ENCODE measurements around the gene PP2D1.
"Not testable (repeated sequence)": the region's sequence is repeated elsewhere in the genome, so short reads cannot be mapped to it uniquely, and the experiment has no call there.

Gene PP2D1

GRCh38 chr3:19967812-19968211 is 44.3 kb downstream of the PP2D1 start:
- Mint-ChIP-seq H3K27ac (no peak overlapping the region), H3K9me3 (peaks cover 0 to 5% of the 10 kb centered on the region in 2 donors), H3K27me3 (no peaks in the 10 kb centered on the region), H3K4me1 (peaks cover 15 to 43% of the 10 kb centered on the region in 2 donors), H3K4me3 (no peak overlapping the region), H3K36me3 (peaks cover 22 to 44% of the 10 kb centered on the region in 2 donors)
- ATAC-seq (replicated peaks) (no peak), DNase-seq (no peak)

GRCh38 chr3:19967208-19967607 is 44.9 kb downstream of the PP2D1 start:
- Mint-ChIP-seq H3K36me3 (peaks cover 22 to 39% of the 10 kb centered on the region in 2 donors), H3K4me1 (peaks cover 15 to 45% of the 10 kb centered on the region in 2 donors), H3K9me3 (peaks cover 0 to 5% of the 10 kb centered on the region in 2 donors), H3K4me3 (no peak overlapping the region), H3K27me3 (no peaks in the 10 kb centered on the region), H3K27ac (no peak overlapping the region)
- ATAC-seq (replicated peaks) (no peak), DNase-seq (no peak)

DNA sequence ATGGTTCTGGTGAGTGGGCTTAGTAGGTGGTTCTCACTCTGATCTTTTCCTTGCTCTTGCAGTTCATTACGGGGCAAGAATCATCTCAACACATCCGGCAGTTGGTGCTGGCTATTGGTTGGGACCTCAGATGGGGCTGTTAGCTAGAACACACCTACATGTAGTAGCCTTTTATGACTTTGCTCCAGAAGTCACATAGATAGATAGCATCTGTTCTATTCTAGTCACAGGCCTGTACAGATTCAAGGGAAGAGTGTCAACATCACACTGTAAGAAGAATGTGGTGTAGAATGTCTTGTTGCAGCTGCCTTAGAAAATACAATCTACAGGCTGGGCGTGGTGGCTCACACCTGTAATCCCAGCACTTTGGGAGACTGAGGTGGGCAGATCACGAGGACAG is 50.1 kb downstream of the PP2D1 start:
- ATAC-seq (replicated peaks) = no peak
- DNase-seq = no peak
- Mint-ChIP-seq H3K36me3 (peaks cover 28 to 45% of the 10 kb centered on the region in 2 donors), H3K9me3 (peaks cover 0 to 5% of the 10 kb centered on the region in 2 donors), H3K27ac (no peak overlapping the region), H3K4me1 (peaks cover 23 to 77% of the 10 kb centered on the region in 2 donors), H3K27me3 (no peaks in the 10 kb centered on the region), H3K4me3 (no peak overlapping the region)

GRCh38 chr3:19960696-19961095 is 51.4 kb downstream of the PP2D1 start:
- Mint-ChIP-seq H3K27me3 (no peaks in the 10 kb centered on the region), H3K27ac (no peak overlapping the region), H3K4me3 (no peak overlapping the region), H3K9me3 (no peaks in the 10 kb centered on the region), H3K36me3 (peaks cover 24 to 41% of the 10 kb centered on the region in 2 donors), H3K4me1 (peaks cover 19 to 75% of the 10 kb centered on the region in 2 donors)
- peak in 1 of 2 donors; percentile 29 for ATAC-seq (replicated peaks)
- no peak for DNase-seq

DNA sequence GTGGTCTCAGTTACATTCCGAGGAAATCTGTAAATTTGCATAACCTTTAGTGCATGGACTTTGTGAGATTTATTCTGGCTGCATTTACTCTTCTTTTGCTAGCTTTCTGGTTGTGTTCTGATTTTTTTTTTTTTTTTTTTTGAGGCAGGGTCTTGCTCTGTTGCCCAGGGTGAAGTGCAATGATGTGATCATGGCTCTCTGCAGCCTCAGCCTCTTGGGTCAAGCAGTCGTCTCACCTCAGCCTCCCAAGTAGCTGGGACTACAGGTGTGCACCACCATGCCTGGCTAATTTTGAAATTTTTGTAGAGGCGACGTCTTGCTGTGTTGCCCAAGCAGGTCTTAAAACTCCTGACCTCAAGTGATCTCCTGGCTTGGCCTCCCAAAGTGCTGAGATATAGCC is 52.6 kb downstream of the PP2D1 start:
- no peaks in the 10 kb centered on the region for H3K27me3 Mint-ChIP-seq
- peaks cover 27 to 42% of the 10 kb centered on the region in 2 donors for H3K36me3 Mint-ChIP-seq
- peaks cover 20 to 71% of the 10 kb centered on the region in 2 donors for H3K4me1 Mint-ChIP-seq
- ATAC-seq (replicated peaks) (no peak), DNase-seq (no peak)
- H3K27ac Mint-ChIP-seq = no peak overlapping the region
- H3K4me3 Mint-ChIP-seq = no peak overlapping the region
- no peaks in the 10 kb centered on the region for H3K9me3 Mint-ChIP-seq

GRCh38 chr3:19957354-19957753 is 54.7 kb downstream of the PP2D1 start:
- not testable (repeated sequence) for ATAC-seq (replicated peaks); DNase-seq; H3K4me3 Mint-ChIP-seq; H3K27ac Mint-ChIP-seq; H3K9me3 Mint-ChIP-seq; H3K27me3 Mint-ChIP-seq
- Mint-ChIP-seq H3K4me1 (peaks cover 18 to 56% of the 10 kb centered on the region in 2 donors), H3K36me3 (peaks cover 29 to 39% of the 10 kb centered on the region in 2 donors)

DNA sequence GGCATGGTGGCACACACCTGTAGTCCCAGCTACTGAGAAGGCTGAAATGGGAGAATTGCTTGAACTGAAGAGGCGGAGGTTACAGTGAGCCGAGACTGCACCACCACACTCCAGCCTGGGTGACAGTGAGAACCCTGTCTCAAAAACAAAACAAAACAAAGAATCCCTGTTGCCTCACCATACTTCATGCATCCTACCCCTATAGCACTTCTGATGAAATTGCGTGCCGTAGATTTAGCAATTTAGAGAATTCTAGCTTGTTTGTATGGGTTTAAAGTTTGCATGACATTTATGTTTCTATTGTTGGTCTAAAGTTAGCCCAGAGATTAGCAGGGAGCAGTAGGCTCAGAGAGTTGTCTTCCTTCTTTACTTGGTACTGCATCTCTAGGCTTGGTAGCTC is 57.4 kb downstream of the PP2D1 start:
- H3K4me1 Mint-ChIP-seq = peaks cover 17 to 40% of the 10 kb centered on the region in 2 donors
- no peak for DNase-seq
- no peak for ATAC-seq (replicated peaks)
- H3K36me3 Mint-ChIP-seq = peaks cover 25 to 33% of the 10 kb centered on the region in 2 donors
- H3K9me3 Mint-ChIP-seq = no peaks in the 10 kb centered on the region
- no peaks in the 10 kb centered on the region for H3K27me3 Mint-ChIP-seq
- H3K4me3 Mint-ChIP-seq = no peak overlapping the region
- no peak overlapping the region for H3K27ac Mint-ChIP-seq

- Mint-ChIP-seq H3K4me3 (no peak overlapping the region), H3K27me3 (no peaks in the 10 kb centered on the region)
Observed at GRCh38 chr3:19950316-19950715, 61.7 kb downstream of the PP2D1 start.

GRCh38 chr3:19948226-19948591 is 63.9 kb downstream of the PP2D1 start:
- Mint-ChIP-seq H3K36me3 (peaks cover 4 to 15% of the 10 kb centered on the region in 2 donors), H3K4me1 (peaks cover 12 to 31% of the 10 kb centered on the region in 2 donors), H3K27ac (peak overlapping the region; percentile 96), H3K27me3 (no peaks in the 10 kb centered on the region), H3K4me3 (peak overlapping the region; percentile 87 to 90), H3K9me3 (no peaks in the 10 kb centered on the region)
- no peak for DNase-seq
- no peak for ATAC-seq (replicated peaks)

More at GRCh38 chr3:19950316-19950715, 61.7 kb downstream of the PP2D1 start:
- H3K36me3 Mint-ChIP-seq = peaks cover 12 to 21% of the 10 kb centered on the region in 2 donors
- ATAC-seq (replicated peaks) = no peak
- peaks cover 13 to 31% of the 10 kb centered on the region in 2 donors for H3K4me1 Mint-ChIP-seq
- H3K27ac Mint-ChIP-seq = no peak overlapping the region
- no peaks in the 10 kb centered on the region for H3K9me3 Mint-ChIP-seq
- DNase-seq = no peak

GRCh38 chr3:19947549-19948225 is 64.4 kb downstream of the PP2D1 start:
- Mint-ChIP-seq H3K4me1 (peaks cover 12 to 31% of the 10 kb centered on the region in 2 donors), H3K27me3 (no peaks in the 10 kb centered on the region), H3K9me3 (no peaks in the 10 kb centered on the region), H3K27ac (peak overlapping the region; percentile 96), H3K36me3 (peaks cover 4 to 15% of the 10 kb centered on the region in 2 donors), H3K4me3 (peak overlapping the region; percentile 87 to 90)
- peak; percentile 43 for DNase-seq
- ATAC-seq (replicated peaks) = peak; percentile 17 to 24

DNA sequence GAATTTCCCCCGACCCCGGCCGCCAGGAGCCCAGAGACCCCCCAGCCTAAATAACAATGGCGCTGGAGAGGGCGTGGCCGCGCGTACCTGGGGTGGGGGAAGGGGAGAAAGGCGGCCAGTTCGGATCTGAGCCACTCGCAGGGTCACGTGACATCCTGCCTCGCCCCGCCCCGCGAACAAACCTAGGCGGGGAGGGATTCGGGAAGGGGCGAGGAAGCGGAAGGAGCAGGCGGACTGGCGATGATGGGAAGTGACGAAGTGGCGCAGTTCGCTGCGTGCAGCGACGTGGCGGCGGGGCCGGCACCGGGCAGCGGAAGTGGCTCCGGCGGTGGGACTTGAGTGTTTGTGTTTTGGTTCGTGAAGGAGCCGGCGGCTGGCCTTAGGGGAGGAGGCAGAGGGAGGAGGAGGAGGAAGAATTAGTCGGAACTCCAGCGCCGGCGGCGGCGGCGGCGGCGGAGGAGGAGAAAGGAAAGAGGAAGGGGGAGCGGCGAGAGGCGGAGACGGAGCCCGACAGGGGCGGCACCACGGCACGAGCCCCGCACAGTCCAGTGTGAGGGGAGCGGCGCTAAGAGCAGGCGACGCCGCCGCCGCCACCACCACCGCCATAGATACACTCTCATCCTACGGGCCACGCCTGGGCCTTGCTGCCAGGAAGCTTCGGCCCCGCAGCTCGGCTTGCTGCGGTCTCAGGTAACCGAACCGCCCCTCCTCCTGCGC is 65.1 kb downstream of the PP2D1 start, which contains the start of gene RAB5A:
Gene RAB5A (plus strand): TSS at position 266 of the 717 bp plus-strand sequence. CDS start 3,802 bp downstream, outside the sequence.
- Mint-ChIP-seq H3K36me3 (peaks cover 4 to 15% of the 10 kb centered on the region in 2 donors), H3K27ac (peak within 1 kb of the TSS; percentile 96), H3K27me3 (no peaks in the 10 kb centered on the region), H3K9me3 (no peaks in the 10 kb centered on the region), H3K4me3 (peak within 1 kb of the TSS; percentile 87 to 90), H3K4me1 (peaks cover 12 to 29% of the 10 kb centered on the region in 2 donors)
- ATAC-seq (replicated peaks) = peak; percentile 90 to 92
- DNase-seq = peak; percentile 99

DNA sequence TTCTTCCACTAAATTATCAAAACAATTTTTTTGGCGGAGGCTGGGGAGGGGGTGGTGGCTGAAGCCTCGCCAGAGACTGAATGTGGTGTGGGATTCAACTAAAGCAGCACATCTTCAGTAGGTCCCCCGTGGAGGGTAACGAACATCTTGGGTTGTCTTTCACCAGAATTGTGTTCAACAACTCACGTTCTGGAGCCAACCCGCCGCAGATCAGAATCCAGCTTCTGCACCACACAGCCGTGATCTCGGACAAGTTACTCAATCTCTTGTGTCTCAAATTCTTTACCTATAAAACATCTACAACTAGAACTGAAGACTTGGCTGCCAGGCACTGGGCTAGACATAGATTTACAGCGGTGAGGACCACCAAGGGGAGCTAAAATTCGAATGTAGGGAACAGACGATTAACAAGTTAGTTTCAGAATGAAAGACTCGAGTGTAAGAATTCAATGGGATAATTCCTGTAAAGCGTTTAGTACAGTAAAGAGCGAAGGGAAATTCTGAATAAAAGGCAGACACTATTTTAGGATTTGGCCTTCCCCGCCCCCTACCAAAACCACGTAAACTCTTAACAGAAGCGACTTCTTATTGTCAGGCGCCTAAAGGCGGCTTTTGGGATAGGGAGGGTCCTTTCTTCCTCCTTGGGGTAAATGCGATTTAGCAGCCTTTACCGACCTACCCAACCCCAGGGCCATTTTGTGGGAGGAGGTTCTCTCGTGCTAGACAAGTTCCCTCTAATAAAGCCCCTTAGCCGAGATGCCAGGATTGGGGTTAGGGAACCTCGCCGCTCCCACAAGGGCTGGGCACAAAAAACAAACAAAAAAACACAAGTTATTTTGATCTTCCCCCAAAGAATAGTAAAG is 65.9 kb downstream of the PP2D1 start:
- H3K4me1 Mint-ChIP-seq = peaks cover 8 to 23% of the 10 kb centered on the region in 2 donors
- H3K36me3 Mint-ChIP-seq = peaks cover 0 to 10% of the 10 kb centered on the region in 2 donors
- H3K4me3 Mint-ChIP-seq = peak overlapping the region; percentile 87 to 90
- ATAC-seq (replicated peaks) (peak; percentile 10 to 20), DNase-seq (no peak)
- peak overlapping the region; percentile 96 for H3K27ac Mint-ChIP-seq
- H3K9me3 Mint-ChIP-seq = no peaks in the 10 kb centered on the region
- no peaks in the 10 kb centered on the region for H3K27me3 Mint-ChIP-seq

DNA sequence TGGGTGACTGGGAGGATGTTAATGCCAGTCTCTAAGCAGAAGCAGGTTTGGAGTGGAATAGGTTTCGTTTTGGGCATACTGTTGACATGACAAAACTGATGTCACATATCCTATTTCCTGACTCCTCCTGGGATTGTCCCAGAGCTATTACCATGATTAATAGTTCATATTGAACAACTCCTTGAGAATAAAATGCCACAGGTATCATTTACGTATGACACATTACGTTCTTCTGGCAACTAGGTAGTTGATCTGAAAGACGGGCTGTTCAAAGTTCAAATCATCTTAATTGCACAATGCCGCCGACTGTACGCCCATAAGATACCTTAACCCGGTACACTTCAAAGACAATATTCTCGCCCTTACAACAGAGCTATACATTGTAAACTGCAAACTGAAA is 66.5 kb downstream of the PP2D1 start:
- DNase-seq (no peak), ATAC-seq (replicated peaks) (no peak)
- Mint-ChIP-seq H3K9me3 (no peaks in the 10 kb centered on the region), H3K27me3 (no peaks in the 10 kb centered on the region), H3K27ac (peak overlapping the region; percentile 96), H3K4me3 (peak overlapping the region; percentile 41 to 90), H3K4me1 (peaks cover 6 to 23% of the 10 kb centered on the region in 2 donors), H3K36me3 (peaks cover 0 to 6% of the 10 kb centered on the region in 2 donors)

GRCh38 chr3:19940643-19941042 is 71.4 kb downstream of the PP2D1 start:
- no peaks in the 10 kb centered on the region for H3K36me3 Mint-ChIP-seq
- peaks cover 0 to 2% of the 10 kb centered on the region in 2 donors for H3K9me3 Mint-ChIP-seq
- no peak overlapping the region for H3K27ac Mint-ChIP-seq
- DNase-seq (no peak), ATAC-seq (replicated peaks) (no peak)
- peaks cover 7 to 17% of the 10 kb centered on the region in 2 donors for H3K4me1 Mint-ChIP-seq
- no peak overlapping the region for H3K4me3 Mint-ChIP-seq
- H3K27me3 Mint-ChIP-seq = no peaks in the 10 kb centered on the region

Data from stimulated activated naive B cell treated with anti-CD40 and anti-IgM and Interleukin-4, amounts not matched to agents 10 μg/mL and 1 μg/mL and 100 μg/mL, for 72 hours (primary cell).